Measurements from ENCODE around the gene BID. TPM values are rescaled to one million over a fixed set of nuclear protein-coding genes. Genes with fewer than 3 reads are reported as not detected.
A peak's percentile ranks its signal among the peaks of the same experiment; 100 is the strongest.

The BID gene
- total RNA-seq, 1 experiment from 2014 or later = 25.0 TPM

DNA sequence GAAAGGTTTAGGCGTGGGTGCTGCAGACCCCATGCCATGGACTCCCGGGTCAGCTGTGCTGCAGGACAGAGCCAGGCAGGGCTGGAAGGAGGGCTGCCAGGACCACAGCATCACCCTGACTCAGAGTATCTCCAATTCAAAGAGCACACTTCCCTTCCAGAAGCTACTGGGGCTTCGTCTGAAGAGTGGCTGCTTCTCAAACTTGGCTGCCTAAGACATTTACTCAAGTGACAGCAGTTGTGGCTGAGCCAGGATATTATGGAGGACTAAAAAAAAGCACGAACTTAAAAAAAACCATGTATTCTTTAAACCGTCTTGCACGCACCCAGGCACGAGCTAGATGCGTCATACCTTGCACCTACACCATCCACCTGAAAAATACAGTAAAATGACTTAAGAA is 13.0 kb upstream of the BID start:
- Mint-ChIP-seq H3K27me3 (ENCODE audit: insufficient read depth, unreplicated experiment) (no peaks in the 10 kb centered on the region), H3K4me3 (ENCODE audit: unreplicated experiment) (no peak overlapping the region), H3K36me3 (ENCODE audit: insufficient read depth, unreplicated experiment) (peaks cover 19% of the 10 kb centered on the region), H3K4me1 (ENCODE audit: insufficient read depth, unreplicated experiment) (peaks cover 19% of the 10 kb centered on the region), H3K9me3 (ENCODE audit: unreplicated experiment) (no peaks in the 10 kb centered on the region), H3K27ac (ENCODE audit: low read depth, unreplicated experiment) (no peak overlapping the region)
- no TSS peak for BruUV-seq (replicated peaks)
- no peak for TF ChIP-seq CTCF (IDR thresholded peaks at IDR 0.05; ENCODE audit: unreplicated experiment)
- ChIA-PET CTCF (interaction anchor here (0.6 to 3.8 kb wide), 12 partner anchors 8 to 615 kb away, joined by 3 to 36 read pairs (median 4); no protein-coding TSS in a partner anchor), POLR2A (interaction anchor here (0.8 to 1.5 kb wide), 2 partner anchors 13 to 107 kb away, joined by 3 to 14 read pairs; partner anchors contain the start of gene BID)
- intact Hi-C loops (cut with micrococcal nuclease) = loop anchor here (5.0 kb wide), 1 partner anchor 230 kb away; no protein-coding TSS in a partner anchor
- DNase-seq (ENCODE audit: unreplicated experiment) = no peak

GRCh38 chr22:17786435-17787161 is 12.3 kb upstream of the BID start:
- DNase-seq (ENCODE audit: unreplicated experiment) = peak; percentile 76
- Mint-ChIP-seq H3K36me3 (ENCODE audit: insufficient read depth, unreplicated experiment) (peaks cover 19% of the 10 kb centered on the region), H3K4me1 (ENCODE audit: insufficient read depth, unreplicated experiment) (peaks cover 20% of the 10 kb centered on the region), H3K4me3 (ENCODE audit: unreplicated experiment) (no peak overlapping the region), H3K27ac (ENCODE audit: low read depth, unreplicated experiment) (peak overlapping the region; percentile 77), H3K27me3 (ENCODE audit: insufficient read depth, unreplicated experiment) (no peaks in the 10 kb centered on the region), H3K9me3 (ENCODE audit: unreplicated experiment) (no peaks in the 10 kb centered on the region)
- TF ChIP-seq CTCF (IDR thresholded peaks at IDR 0.05; ENCODE audit: unreplicated experiment) = no peak
- CTCF ChIA-PET = interaction anchor here (0.6 to 3.8 kb wide), 12 partner anchors 9 to 615 kb away, joined by 3 to 36 read pairs (median 4); no protein-coding TSS in a partner anchor
- BruUV-seq (replicated peaks) = no TSS peak
- intact Hi-C loops (cut with micrococcal nuclease) = loop anchor here (5.0 kb wide), 1 partner anchor 229 kb away; no protein-coding TSS in a partner anchor
- POLR2A ChIA-PET = interaction anchor here (0.6 to 1.5 kb wide), 3 partner anchors 13 to 124 kb away, joined by 3 to 14 read pairs (median 3); partner anchors contain the start of gene BID

DNA sequence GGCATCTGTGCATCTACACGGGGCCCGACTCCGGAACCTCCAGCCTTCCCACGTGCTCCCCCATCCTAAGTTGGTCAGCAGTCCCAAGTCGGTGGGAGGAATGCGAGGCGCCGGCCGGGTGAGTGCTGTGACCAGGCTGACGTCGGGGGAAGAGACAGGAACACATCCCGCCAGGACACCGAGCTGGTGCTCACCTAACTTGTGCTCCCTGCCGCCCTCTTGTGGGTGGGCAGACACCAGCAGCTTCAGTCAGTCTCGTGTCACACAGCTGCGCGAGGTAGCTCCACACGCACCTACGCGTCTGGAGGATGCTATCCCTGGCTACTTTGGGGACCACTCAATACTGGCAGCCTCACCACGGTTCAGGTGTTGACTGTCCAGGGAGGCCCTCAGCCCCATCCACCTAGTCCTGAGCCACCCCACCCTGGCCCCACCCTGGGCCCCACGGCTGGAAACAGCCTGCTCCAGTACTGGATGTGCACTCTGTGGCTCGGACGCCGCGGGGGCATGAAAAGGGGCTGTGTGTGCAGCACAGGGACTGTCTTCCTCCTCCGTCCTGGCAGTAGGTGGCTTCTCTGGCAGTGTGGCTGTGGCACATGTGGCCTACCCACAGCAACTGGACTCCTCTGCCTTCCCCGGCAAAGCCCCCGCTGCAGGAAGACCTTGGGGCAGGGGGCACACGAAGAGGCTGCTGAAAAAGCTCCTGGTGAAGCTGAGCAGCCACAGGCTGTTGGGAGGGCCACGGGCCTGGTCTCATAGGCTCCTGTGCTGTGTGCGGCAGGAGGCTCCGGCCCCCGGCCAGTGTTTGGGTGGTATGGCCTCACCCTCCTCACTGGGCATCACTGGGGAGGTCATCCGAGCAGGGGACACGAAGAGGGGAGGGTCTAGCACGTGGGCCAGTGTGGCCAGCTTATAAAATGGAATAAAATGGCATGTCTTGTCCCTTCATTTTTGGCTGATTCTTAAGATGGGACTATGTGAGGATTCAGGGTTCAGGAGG is 11.2 kb upstream of the BID start:
- BruUV-seq (replicated peaks) = no TSS peak
- H3K27me3 Mint-ChIP-seq (ENCODE audit: insufficient read depth, unreplicated experiment) = no peaks in the 10 kb centered on the region

More for the DNA sequence above, 11.2 kb upstream of the BID start:
- POLR2A ChIA-PET = interaction anchor here (0.7 to 1.5 kb wide), 2 partner anchors 12 to 63 kb away, joined by 3 to 14 read pairs; partner anchors contain the start of gene BID
- peaks cover 12% of the 10 kb centered on the region for H3K36me3 Mint-ChIP-seq (ENCODE audit: insufficient read depth, unreplicated experiment)
- peak; percentile 46 for TF ChIP-seq CTCF (IDR thresholded peaks at IDR 0.05; ENCODE audit: unreplicated experiment)
- H3K27ac Mint-ChIP-seq (ENCODE audit: low read depth, unreplicated experiment) = no peak overlapping the region
- H3K4me1 Mint-ChIP-seq (ENCODE audit: insufficient read depth, unreplicated experiment) = peaks cover 30% of the 10 kb centered on the region
- CTCF ChIA-PET = interaction anchor here (0.6 to 3.8 kb wide), 10 partner anchors 14 to 614 kb away, joined by 3 to 36 read pairs (median 4); no protein-coding TSS in a partner anchor
- intact Hi-C loops (cut with micrococcal nuclease) = loop anchor here (5.0 kb wide), 1 partner anchor 228 kb away; no protein-coding TSS in a partner anchor
- no peaks in the 10 kb centered on the region for H3K9me3 Mint-ChIP-seq (ENCODE audit: unreplicated experiment)
- no peak overlapping the region for H3K4me3 Mint-ChIP-seq (ENCODE audit: unreplicated experiment)
- peak; percentile 55 for DNase-seq (ENCODE audit: unreplicated experiment)
